ENCODE results near the gene PRICKLE2. TPM values are rescaled to one million over a fixed set of nuclear protein-coding genes. Genes with fewer than 3 reads are reported as not detected.

Gene PRICKLE2
- total RNA-seq, 4 donors from 2014 or later: 77.3 to 109 (median 96.7) TPM

GRCh38 chr3:64078966-64079365 lies 146.3 kb downstream of the PRICKLE2 start:
- no peaks in the 10 kb centered on the region for H3K27me3 ChIP-seq
- TF ChIP-seq POLR2A (IDR thresholded peaks at IDR 0.05): no peak
- TF ChIP-seq CTCF (IDR thresholded peaks at IDR 0.05): no peak
- no peak for TF ChIP-seq POLR2AphosphoS5 (IDR thresholded peaks at IDR 0.05)
- no peak for TF ChIP-seq EP300 (IDR thresholded peaks at IDR 0.05)
- H3K4me3 ChIP-seq: no peak overlapping the region
- H3K4me1 ChIP-seq: peaks cover 0 to 7% (median 0%) of the 10 kb centered on the region in 3 donors
- H3K36me3 ChIP-seq: no peaks in the 10 kb centered on the region
- no peak overlapping the region for H3K27ac ChIP-seq
- no peak for ATAC-seq
- H3K9me3 ChIP-seq: no peaks in the 10 kb centered on the region
- no CpG with 5 or more reads among the region's 4 CpGs for WGBS, 2 donors (ENCODE audit: low coverage in 1 of 2)

GRCh38 chr3:64074895-64075679 lies 150.2 kb downstream of the PRICKLE2 start:
- 96 to 98% methylated on average over 6 of the region's 6 CpGs for WGBS, 2 donors (ENCODE audit: low coverage in 1 of 2)
- Histone ChIP-seq H3K4me3 (no peak overlapping the region), H3K27me3 (no peaks in the 10 kb centered on the region), H3K4me1 (peaks cover 0 to 17% (median 0%) of the 10 kb centered on the region in 3 donors), H3K27ac (no peak overlapping the region), H3K36me3 (no peaks in the 10 kb centered on the region), H3K9me3 (no peaks in the 10 kb centered on the region)
- TF ChIP-seq POLR2A (IDR thresholded peaks at IDR 0.05): no peak
- TF ChIP-seq EP300 (IDR thresholded peaks at IDR 0.05): no peak
- TF ChIP-seq POLR2AphosphoS5 (IDR thresholded peaks at IDR 0.05): no peak
- TF ChIP-seq CTCF (IDR thresholded peaks at IDR 0.05): no peak
- ATAC-seq: no peak

- H3K27me3 ChIP-seq: no peaks in the 10 kb centered on the region
- 69 to 81% methylated on average over 3 of the region's 3 CpGs for WGBS, 2 donors (ENCODE audit: low coverage in 1 of 2)
- TF ChIP-seq CTCF (IDR thresholded peaks at IDR 0.05): no peak
- TF ChIP-seq EP300 (IDR thresholded peaks at IDR 0.05): no peak
- TF ChIP-seq POLR2A (IDR thresholded peaks at IDR 0.05): no peak
- no peak for TF ChIP-seq POLR2AphosphoS5 (IDR thresholded peaks at IDR 0.05)
- no peaks in the 10 kb centered on the region for H3K9me3 ChIP-seq
- no peaks in the 10 kb centered on the region for H3K36me3 ChIP-seq
- H3K27ac ChIP-seq: no peak overlapping the region
- H3K4me3 ChIP-seq: no peak overlapping the region
- peaks cover 0 to 14% (median 0%) of the 10 kb centered on the region in 3 donors for H3K4me1 ChIP-seq
- ATAC-seq: no peak
Measured at GRCh38 chr3:64074060-64074459, 151.2 kb downstream of the PRICKLE2 start.

- H3K36me3 ChIP-seq: no peaks in the 10 kb centered on the region
- peaks cover 0 to 10% (median 0%) of the 10 kb centered on the region in 3 donors for H3K4me1 ChIP-seq
- H3K27me3 ChIP-seq: no peaks in the 10 kb centered on the region
- H3K4me3 ChIP-seq: no peak overlapping the region
- TF ChIP-seq POLR2A (IDR thresholded peaks at IDR 0.05) (no peak), EP300 (IDR thresholded peaks at IDR 0.05) (no peak), POLR2AphosphoS5 (IDR thresholded peaks at IDR 0.05) (no peak), CTCF (IDR thresholded peaks at IDR 0.05) (no peak)
- no peaks in the 10 kb centered on the region for H3K9me3 ChIP-seq
- WGBS, 2 donors (ENCODE audit: low coverage in 1 of 2): 33% methylated on average over 1 of the region's 1 CpG
- H3K27ac ChIP-seq: no peak overlapping the region
- ATAC-seq: no peak
Measured at GRCh38 chr3:64073158-64073761, 152.0 kb downstream of the PRICKLE2 start.

- Histone ChIP-seq H3K4me1 (peaks cover 0 to 10% (median 3%) of the 10 kb centered on the region in 3 donors), H3K4me3 (no peak overlapping the region), H3K27me3 (no peaks in the 10 kb centered on the region), H3K27ac (no peak overlapping the region), H3K9me3 (no peaks in the 10 kb centered on the region), H3K36me3 (no peaks in the 10 kb centered on the region)
- no peak for TF ChIP-seq EP300 (IDR thresholded peaks at IDR 0.05)
- TF ChIP-seq POLR2AphosphoS5 (IDR thresholded peaks at IDR 0.05): peak; percentile 59
- TF ChIP-seq POLR2A (IDR thresholded peaks at IDR 0.05): no peak
- no peak for TF ChIP-seq CTCF (IDR thresholded peaks at IDR 0.05)
- ATAC-seq: no peak
- 54 to 75% methylated on average over 2 of the region's 2 CpGs for WGBS, 2 donors (ENCODE audit: low coverage in 1 of 2)
Measured at GRCh38 chr3:64072126-64072525, 153.1 kb downstream of the PRICKLE2 start.

Data from gastroesophageal sphincter (tissue), 4 donors.